Endothelial cell (in vitro differentiated cells): Measurements from ENCODE around the gene UTY. TPM values are rescaled to one million over a fixed set of nuclear protein-coding genes. Genes with fewer than 3 reads are reported as not detected.
"Not testable (repeated sequence)": the region's sequence is repeated elsewhere in the genome, so short reads cannot be mapped to it uniquely, and the experiment has no call there.

ENCODE experiments used
- DNase-seq: peaks from one replicate; pipeline ENCODE4 v3.0.0; 2021; ENCODE audit warnings: low spot score
- H3K27ac Mint-ChIP-seq: one replicate; pipeline ENCODE4 v1.8.0; 2021; ENCODE audit warnings: mixed read lengths, inconsistent platforms; ENCODE audit not compliant: unreplicated experiment
- H3K27me3 Mint-ChIP-seq: one replicate; pipeline ENCODE4 v1.8.0; 2021; ENCODE audit warnings: mild to moderate bottlenecking, moderate library complexity, mixed read lengths, inconsistent platforms; ENCODE audit not compliant: unreplicated experiment
- H3K36me3 Mint-ChIP-seq: one replicate; pipeline ENCODE4 v1.8.0; 2021; ENCODE audit warnings: mild to moderate bottlenecking, low read depth, mixed read lengths, inconsistent platforms; ENCODE audit not compliant: unreplicated experiment
- H3K4me1 Mint-ChIP-seq: one replicate; pipeline ENCODE4 v1.8.0; 2021; ENCODE audit warnings: mild to moderate bottlenecking, mixed read lengths, inconsistent platforms; ENCODE audit not compliant: unreplicated experiment
- H3K4me3 Mint-ChIP-seq: one replicate; pipeline ENCODE4 v1.8.0; 2021; ENCODE audit warnings: mild to moderate bottlenecking, mixed read lengths, inconsistent platforms; ENCODE audit not compliant: unreplicated experiment
- H3K9me3 Mint-ChIP-seq: one replicate; pipeline ENCODE4 v1.8.0; 2021; ENCODE audit warnings: mixed read lengths, inconsistent platforms; ENCODE audit not compliant: unreplicated experiment
- CTCF ChIP-seq: fragments of 200-600 bp; sonication (generic); IDR thresholded peaks from one replicate; pipeline ENCODE4 v1.5.0; 2021; ENCODE audit warnings: antibody characterized with exemption; ENCODE audit not compliant: unreplicated experiment
- total RNA-seq: library from RNA; stranded (reverse); fragmentation: NEBNext Ultra II Directional; extraction: Animal tissue kit (Norgen Biotek cat#: 25700); gene quantifications from one replicate; pipeline ENCODE4 v1.2.1, GENCODE V29; 2021; ENCODE audit not compliant: unreplicated experiment

Gene UTY
- total RNA-seq, 1 donor from 2014 or later: 36.0 TPM

GRCh38 chrY:13271706-13272105 lies 208.1 kb downstream of the UTY start:
- Mint-ChIP-seq H3K27ac (no peak overlapping the region), H3K27me3 (no peaks in the 10 kb centered on the region), H3K4me3 (no peak overlapping the region), H3K4me1 (no peaks in the 10 kb centered on the region), H3K36me3 (peaks cover 41% of the 10 kb centered on the region), H3K9me3 (no peaks in the 10 kb centered on the region)
- DNase-seq: no peak
- TF ChIP-seq CTCF: no peak

DNA sequence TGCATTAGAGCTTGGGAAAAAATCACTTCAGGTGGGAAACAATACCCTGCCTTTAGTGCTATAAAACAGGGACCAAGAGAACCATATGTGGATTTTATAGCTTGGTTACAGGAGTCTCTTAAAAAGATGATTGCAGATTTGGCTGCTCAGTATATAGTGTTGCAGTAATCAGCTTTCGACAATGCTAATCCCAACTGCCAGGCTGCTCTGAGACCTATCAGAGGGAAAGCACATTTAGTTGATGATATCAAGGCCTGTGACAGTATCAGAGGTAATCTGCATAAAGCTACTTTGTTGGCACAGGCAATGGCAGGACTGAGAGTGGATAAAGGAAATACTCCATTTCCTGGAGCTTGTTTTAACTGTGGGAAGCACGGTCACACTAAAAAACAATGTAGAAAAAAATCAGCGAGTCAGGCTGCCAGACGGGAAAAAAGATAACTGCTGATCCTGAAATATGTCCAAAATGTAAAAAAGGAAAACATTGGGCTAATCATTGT lies 225.8 kb downstream of the UTY start:
- not testable (repeated sequence) for H3K9me3 Mint-ChIP-seq, DNase-seq, H3K4me3 Mint-ChIP-seq, H3K27me3 Mint-ChIP-seq
- H3K27ac Mint-ChIP-seq: peak overlapping the region; percentile 96
- peaks cover 14% of the 10 kb centered on the region for H3K36me3 Mint-ChIP-seq
- peaks cover 23% of the 10 kb centered on the region for H3K4me1 Mint-ChIP-seq

DNA sequence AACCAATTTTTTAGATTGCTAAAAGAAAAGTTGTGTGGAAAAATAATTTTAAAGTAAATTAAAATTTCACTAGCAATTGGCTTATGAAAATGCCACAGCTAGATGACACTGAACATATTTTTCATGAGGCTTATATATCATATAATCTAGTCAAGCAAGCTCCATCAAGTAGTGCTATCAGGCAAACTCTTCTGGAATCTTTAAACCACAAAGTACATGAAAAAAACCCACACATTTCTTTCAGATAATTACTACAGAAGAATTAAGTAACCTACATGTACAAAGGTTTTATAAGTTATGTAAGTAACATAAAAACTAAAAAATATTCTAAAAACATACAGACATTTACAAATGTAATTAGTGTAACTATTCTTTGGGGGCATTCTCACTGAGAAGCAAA lies 229.4 kb downstream of the UTY start:
- no peak for TF ChIP-seq CTCF
- DNase-seq: no peak
- peaks cover 16% of the 10 kb centered on the region for H3K4me1 Mint-ChIP-seq
- H3K27ac Mint-ChIP-seq: no peak overlapping the region
- no peak overlapping the region for H3K4me3 Mint-ChIP-seq
- no peaks in the 10 kb centered on the region for H3K27me3 Mint-ChIP-seq
- H3K36me3 Mint-ChIP-seq: peaks cover 3% of the 10 kb centered on the region
- no peaks in the 10 kb centered on the region for H3K9me3 Mint-ChIP-seq

GRCh38 chrY:13243716-13244115 lies 236.1 kb downstream of the UTY start:
- H3K36me3 Mint-ChIP-seq: peaks cover 4% of the 10 kb centered on the region

GRCh38 chrY:13233901-13234300 lies 245.9 kb downstream of the UTY start:
- DNase-seq: no peak
- no peak overlapping the region for H3K27ac Mint-ChIP-seq

More at GRCh38 chrY:13243716-13244115, 236.1 kb downstream of the UTY start:
- H3K4me1 Mint-ChIP-seq: no peaks in the 10 kb centered on the region
- H3K9me3 Mint-ChIP-seq: no peaks in the 10 kb centered on the region
- H3K27ac Mint-ChIP-seq: no peak overlapping the region
- no peak for DNase-seq
- H3K27me3 Mint-ChIP-seq: no peaks in the 10 kb centered on the region
- no peak overlapping the region for H3K4me3 Mint-ChIP-seq
- TF ChIP-seq CTCF: no peak

More at GRCh38 chrY:13233901-13234300, 245.9 kb downstream of the UTY start:
- Mint-ChIP-seq H3K36me3 (peaks cover 13% of the 10 kb centered on the region), H3K4me3 (no peak overlapping the region), H3K9me3 (no peaks in the 10 kb centered on the region), H3K27me3 (peaks cover 3% of the 10 kb centered on the region), H3K4me1 (no peaks in the 10 kb centered on the region)
- TF ChIP-seq CTCF: no peak
